Lower lobe of right lung (tissue), 2 donors: Measurements from ENCODE around the gene PCDHB14. TPM values are rescaled to one million over a fixed set of nuclear protein-coding genes. Genes with fewer than 3 reads are reported as not detected.
"Not testable (repeated sequence)": the region's sequence is repeated elsewhere in the genome, so short reads cannot be mapped to it uniquely, and the experiment has no call there.

Experiments
- ATAC-seq, 2 donors: fragments of 200-7000 bp; cut with Tn5 transposase; one replicate each; pipeline ENCODE4 v1.9.1; 2020 to 2022; ENCODE audit warnings: mild to moderate bottlenecking in 2 of 2, moderate library complexity in 2 of 2
- DNase-seq: peaks from one replicate; pipeline ENCODE4 v3.0.0-alpha.2; 2020
- H3K27ac ChIP-seq: fragments of 200-600 bp; one replicate; pipeline ENCODE4 v1.8.0; 2022
- H3K27me3 ChIP-seq: fragments of 200-600 bp; one replicate; pipeline ENCODE4 v1.8.0; 2022; ENCODE audit warnings: low read depth
- H3K36me3 ChIP-seq: fragments of 200-600 bp; one replicate; pipeline ENCODE4 v1.8.0; 2022; ENCODE audit warnings: mild to moderate bottlenecking
- H3K4me1 ChIP-seq: fragments of 200-600 bp; one replicate; pipeline ENCODE4 v1.8.0; 2022
- H3K4me3 ChIP-seq: fragments of 200-600 bp; one replicate; pipeline ENCODE4 v1.8.0; 2022; ENCODE audit warnings: mild to moderate bottlenecking
- H3K9me3 ChIP-seq: fragments of 200-600 bp; one replicate; pipeline ENCODE4 v1.8.0; 2022
- CTCF ChIP-seq: fragments of 200-600 bp; IDR thresholded peaks from one replicate; pipeline ENCODE4 v1.8.0; 2022; ENCODE audit warnings: antibody characterized with exemption, mild to moderate bottlenecking
- intact Hi-C: fragments of 100-400 bp; cut with DNase I; formaldehyde crosslinking; loops from one replicate; pipeline ENCODE4 v1.11.0; 2022
- total RNA-seq: library from RNA; stranded (reverse); fragmentation: NEBNext Ultra II Directional; extraction: Animal tissue kit (Norgen Biotek cat#: 25700); gene quantifications from one replicate; pipeline ENCODE4 v1.2.1, GENCODE V29; 2021
- donor health status: DM: no; HTN: yes; CAD: no; lungs with severe emphysema.

PCDHB14 gene
- total RNA-seq, 1 donor from 2014 or later = 2.1 TPM

- H3K4me1 ChIP-seq = no peaks in the 10 kb centered on the region
- H3K9me3 ChIP-seq = peaks cover 53% of the 10 kb centered on the region
- H3K36me3 ChIP-seq = no peaks in the 10 kb centered on the region
- H3K27me3 ChIP-seq = no peaks in the 10 kb centered on the region
- no peak for ATAC-seq
- no peak within 1 kb of the TSS for H3K4me3 ChIP-seq
- intact Hi-C loops = no loop called here
- TF ChIP-seq CTCF = peak; percentile 41
- no peak within 1 kb of the TSS for H3K27ac ChIP-seq
- DNase-seq = no peak
Observed at GRCh38 chr5:141192110-141192725, 30.9 kb upstream of the PCDHB14 start, which contains the start of gene PCDHB10. Gene PCDHB10 (plus strand): TSS chr5:141192353. CDS start chr5:141192553, 200 bp downstream.

DNA sequence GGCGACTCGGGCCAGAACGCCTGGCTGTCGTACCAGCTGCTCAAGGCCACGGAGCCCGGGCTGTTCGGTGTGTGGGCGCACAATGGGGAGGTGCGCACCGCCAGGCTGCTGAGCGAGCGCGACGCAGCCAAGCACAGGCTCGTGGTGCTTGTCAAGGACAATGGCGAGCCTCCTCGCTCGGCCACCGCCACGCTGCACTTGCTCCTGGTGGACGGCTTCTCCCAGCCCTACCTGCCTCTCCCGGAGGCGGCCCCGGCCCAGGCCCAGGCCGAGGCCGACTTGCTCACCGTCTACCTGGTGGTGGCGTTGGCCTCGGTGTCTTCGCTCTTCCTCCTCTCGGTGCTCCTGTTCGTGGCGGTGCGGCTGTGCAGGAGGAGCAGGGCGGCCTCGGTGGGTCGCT is 28.8 kb upstream of the PCDHB14 start:
- ATAC-seq, H3K36me3 ChIP-seq, H3K27me3 ChIP-seq, H3K27ac ChIP-seq, H3K4me3 ChIP-seq, DNase-seq, H3K4me1 ChIP-seq, intact Hi-C loops: not testable (repeated sequence)
- peaks cover 62% of the 10 kb centered on the region for H3K9me3 ChIP-seq

- Histone ChIP-seq H3K4me1 (no peaks in the 10 kb centered on the region), H3K4me3 (no peak overlapping the region), H3K27ac (no peak overlapping the region), H3K9me3 (peaks cover 59% of the 10 kb centered on the region), H3K36me3 (no peaks in the 10 kb centered on the region), H3K27me3 (no peaks in the 10 kb centered on the region)
- intact Hi-C loops = no loop called here
- no peak for ATAC-seq
- no peak for DNase-seq
- no peak for TF ChIP-seq CTCF
Observed at GRCh38 chr5:141196363-141196762, 26.8 kb upstream of the PCDHB14 start.

GRCh38 chr5:141199359-141200235 is 23.5 kb upstream of the PCDHB14 start, which contains the start of gene PCDHB11:
Gene PCDHB11 (plus strand): TSS chr5:141199627. CDS start chr5:141199775, 148 bp downstream.
- DNase-seq (no peak), ATAC-seq (no peak)
- Histone ChIP-seq H3K4me1 (no peaks in the 10 kb centered on the region), H3K27me3 (no peaks in the 10 kb centered on the region), H3K27ac (no peak within 1 kb of the TSS), H3K9me3 (peaks cover 57% of the 10 kb centered on the region), H3K4me3 (no peak within 1 kb of the TSS), H3K36me3 (no peaks in the 10 kb centered on the region)
- intact Hi-C loops = no loop called here
- no peak for TF ChIP-seq CTCF

- DNase-seq = not testable (repeated sequence)
- H3K9me3 ChIP-seq = peaks cover 57% of the 10 kb centered on the region
Observed at GRCh38 chr5:141201126-141201525, 22.0 kb upstream of the PCDHB14 start.

GRCh38 chr5:141201646-141202045 is 21.5 kb upstream of the PCDHB14 start:
- H3K27me3 ChIP-seq, DNase-seq, H3K4me1 ChIP-seq, intact Hi-C loops, H3K36me3 ChIP-seq, H3K27ac ChIP-seq, ATAC-seq, H3K4me3 ChIP-seq: not testable (repeated sequence)
- H3K9me3 ChIP-seq = peaks cover 52% of the 10 kb centered on the region

More at GRCh38 chr5:141201126-141201525, 22.0 kb upstream of the PCDHB14 start:
- intact Hi-C loops, H3K4me1 ChIP-seq, H3K27me3 ChIP-seq, H3K36me3 ChIP-seq, ATAC-seq, H3K27ac ChIP-seq, H3K4me3 ChIP-seq: not testable (repeated sequence)

DNA sequence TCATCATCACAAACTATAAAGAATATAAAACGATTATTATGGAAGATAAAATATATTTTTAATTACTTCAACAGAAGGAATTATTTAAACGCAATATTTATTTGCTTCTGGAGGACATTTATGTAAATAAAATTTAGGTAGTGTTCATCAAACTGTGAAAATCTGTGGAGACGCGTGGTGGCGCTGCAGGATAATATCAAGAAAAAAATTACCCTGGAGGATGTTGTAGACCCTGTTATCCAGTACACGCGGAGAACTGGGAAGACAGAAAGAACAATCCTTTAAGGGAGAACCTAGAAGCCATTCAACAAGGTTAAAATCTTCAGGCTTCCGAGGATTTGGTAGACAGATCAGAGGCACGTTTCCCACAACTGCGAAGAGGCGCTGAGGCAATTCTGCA is 14.7 kb upstream of the PCDHB14 start, which contains the start of gene PCDHB12:
Gene PCDHB12 (plus strand): TSS at position 242 of the 400 bp plus-strand sequence. CDS start 189 bp downstream, outside the sequence.
- no peak for ATAC-seq
- H3K36me3 ChIP-seq = no peaks in the 10 kb centered on the region
- H3K27ac ChIP-seq = no peak within 1 kb of the TSS
- no peaks in the 10 kb centered on the region for H3K4me1 ChIP-seq
- peaks cover 4% of the 10 kb centered on the region for H3K27me3 ChIP-seq
- intact Hi-C loops = no loop called here
- H3K9me3 ChIP-seq = peaks cover 23% of the 10 kb centered on the region
- TF ChIP-seq CTCF = peak; percentile 17
- H3K4me3 ChIP-seq = peak within 1 kb of the TSS; percentile 11
- DNase-seq = no peak

DNA sequence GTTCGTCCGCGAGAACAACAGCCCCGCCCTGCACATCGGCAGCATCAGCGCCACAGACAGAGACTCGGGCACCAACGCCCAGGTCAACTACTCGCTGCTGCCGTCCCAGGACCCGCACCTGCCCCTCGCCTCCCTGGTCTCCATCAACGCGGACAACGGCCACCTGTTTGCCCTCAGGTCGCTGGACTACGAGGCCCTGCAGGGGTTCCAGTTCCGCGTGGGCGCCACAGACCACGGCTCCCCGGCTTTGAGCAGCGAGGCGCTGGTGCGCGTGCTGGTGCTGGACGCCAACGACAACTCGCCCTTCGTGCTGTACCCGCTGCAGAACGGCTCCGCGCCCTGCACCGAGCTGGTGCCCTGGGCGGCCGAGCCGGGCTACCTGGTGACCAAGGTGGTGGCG is 12.9 kb upstream of the PCDHB14 start:
- intact Hi-C loops, H3K27ac ChIP-seq, H3K36me3 ChIP-seq, DNase-seq, H3K4me1 ChIP-seq, H3K27me3 ChIP-seq, ATAC-seq, H3K4me3 ChIP-seq: not testable (repeated sequence)
- peaks cover 19% of the 10 kb centered on the region for H3K9me3 ChIP-seq

DNA sequence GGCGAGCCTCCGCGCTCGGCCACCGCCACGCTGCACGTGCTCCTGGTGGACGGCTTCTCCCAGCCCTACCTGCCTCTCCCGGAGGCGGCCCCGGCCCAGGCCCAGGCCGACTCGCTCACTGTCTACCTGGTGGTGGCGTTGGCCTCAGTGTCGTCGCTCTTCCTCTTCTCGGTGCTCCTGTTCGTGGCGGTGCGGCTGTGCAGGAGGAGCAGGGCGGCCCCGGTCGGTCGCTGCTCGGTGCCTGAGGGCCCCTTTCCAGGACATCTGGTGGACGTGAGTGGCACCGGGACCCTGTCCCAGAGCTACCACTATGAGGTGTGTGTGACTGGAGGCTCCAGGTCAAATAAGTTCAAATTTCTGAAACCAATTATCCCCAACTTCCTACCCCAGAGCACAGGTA is 12.3 kb upstream of the PCDHB14 start:
- peaks cover 22% of the 10 kb centered on the region for H3K9me3 ChIP-seq
- intact Hi-C loops, DNase-seq: not testable (repeated sequence)

More for the DNA sequence above, 12.3 kb upstream of the PCDHB14 start:
- H3K27me3 ChIP-seq, H3K4me1 ChIP-seq, H3K27ac ChIP-seq, ATAC-seq, H3K4me3 ChIP-seq, H3K36me3 ChIP-seq: not testable (repeated sequence)
